Astrocyte (in vitro differentiated cells and primary cell): Measurements from ENCODE around the gene TNIP1. TPM values are rescaled to one million over a fixed set of nuclear protein-coding genes. Genes with fewer than 3 reads are reported as not detected.

Source experiments
- DNase-seq: peaks from one replicate; pipeline ENCODE4 v3.0.0-alpha.2; 2010; ENCODE audit warnings: low read depth
- FAIRE-seq: peaks from 2 replicates; lab custom pipeline; 2011; peaks lifted over from hg19 to GRCh38; lab: Jason Lieb, UNC
- H2AFZ ChIP-seq: 2 replicates; pipeline ENCODE4 v1.6.0; 2012; ENCODE audit warnings: low read depth, low read length, inconsistent platforms
- H3K27ac ChIP-seq: 2 replicates; pipeline ENCODE4 v1.5.1; 2011; ENCODE audit warnings: low read depth, low read length, inconsistent platforms
- H3K27me3 ChIP-seq: 2 replicates; pipeline ENCODE4 v1.6.0; 2011; ENCODE audit warnings: low read length, inconsistent platforms; ENCODE audit not compliant: insufficient read depth
- H3K36me3 ChIP-seq: 2 replicates; pipeline ENCODE4 v1.5.1; 2011; ENCODE audit warnings: low read length, inconsistent platforms; ENCODE audit not compliant: insufficient read depth
- H3K4me1 ChIP-seq: 2 replicates; pipeline ENCODE4 v1.5.1; 2011; ENCODE audit warnings: low read length, inconsistent platforms; ENCODE audit not compliant: insufficient read depth
- H3K4me2 ChIP-seq: 2 replicates; pipeline ENCODE4 v1.6.0; 2012; ENCODE audit warnings: low read length, inconsistent platforms
- H3K4me3 ChIP-seq: 2 replicates; pipeline ENCODE4 v1.5.1; 2011; ENCODE audit warnings: low read depth, mild to moderate bottlenecking, low read length, inconsistent platforms; ENCODE audit not compliant: insufficient read depth
- H3K79me2 ChIP-seq: 2 replicates; pipeline ENCODE4 v1.6.0; 2012; ENCODE audit warnings: mild to moderate bottlenecking, low read length, inconsistent platforms; ENCODE audit not compliant: insufficient read depth
- H3K9ac ChIP-seq: 2 replicates; pipeline ENCODE4 v1.6.0; 2012; ENCODE audit warnings: mild to moderate bottlenecking, low read length, inconsistent platforms
- H3K9me3 ChIP-seq: 2 replicates; pipeline ENCODE4 v1.5.1; 2012; ENCODE audit warnings: low read depth, mild to moderate bottlenecking, low read length, inconsistent platforms; ENCODE audit not compliant: insufficient read depth
- H4K20me1 ChIP-seq: 2 replicates; pipeline ENCODE4 v1.6.0; 2012; ENCODE audit warnings: low read length, inconsistent platforms; ENCODE audit not compliant: insufficient read depth
- H3K27ac Mint-ChIP-seq: one replicate; pipeline ENCODE4 v1.8.0; 2021; ENCODE audit warnings: mild to moderate bottlenecking, mixed read lengths; ENCODE audit not compliant: unreplicated experiment
- H3K27me3 Mint-ChIP-seq: one replicate; pipeline ENCODE4 v1.8.0; 2021; ENCODE audit warnings: low read depth, mixed read lengths; ENCODE audit not compliant: unreplicated experiment
- H3K36me3 Mint-ChIP-seq: one replicate; pipeline ENCODE4 v1.8.0; 2021; ENCODE audit warnings: low read depth, mixed read lengths; ENCODE audit not compliant: unreplicated experiment
- H3K4me1 Mint-ChIP-seq: one replicate; pipeline ENCODE4 v1.8.0; 2021; ENCODE audit warnings: low read depth, mixed read lengths; ENCODE audit not compliant: unreplicated experiment
- H3K4me3 Mint-ChIP-seq: one replicate; pipeline ENCODE4 v1.8.0; 2021; ENCODE audit warnings: mild to moderate bottlenecking, moderate library complexity, mixed read lengths; ENCODE audit not compliant: unreplicated experiment
- H3K9me3 Mint-ChIP-seq: one replicate; pipeline ENCODE4 v1.8.0; 2021; ENCODE audit warnings: mild to moderate bottlenecking, mixed read lengths; ENCODE audit not compliant: unreplicated experiment
- CTCF ChIP-seq: IDR thresholded peaks from 2 replicates; pipeline ENCODE4 v1.5.1; 2011; ENCODE audit warnings: low read depth, mild to moderate bottlenecking, inconsistent platforms, low read length, moderate library complexity; ENCODE audit not compliant: insufficient read depth
- EZH2 ChIP-seq: IDR thresholded peaks from 2 replicates; pipeline ENCODE4 v1.6.1; 2012; ENCODE audit warnings: mild to moderate bottlenecking, low read length, inconsistent platforms; ENCODE audit not compliant: insufficient read depth
- total RNA-seq: library from RNA; stranded (reverse); gene quantifications from 2 replicates; pipeline ENCODE4 v1.2.1, GENCODE V29; 2021

TNIP1 gene
- total RNA-seq, 1 donor from 2014 or later = 119 TPM

GRCh38 chr5:151029179-151030055 is 51.4 kb downstream of the TNIP1 start:
- Histone ChIP-seq H4K20me1 (peaks cover 8% of the 10 kb centered on the region), H3K4me3 (no peak overlapping the region), H3K9ac (no peak overlapping the region), H3K9me3 (no peaks in the 10 kb centered on the region), H3K27ac (no peak overlapping the region), H2AFZ (no peak overlapping the region), H3K4me2 (no peak overlapping the region), H3K36me3 (peaks cover 43% of the 10 kb centered on the region), H3K79me2 (no peaks in the 10 kb centered on the region), H3K27me3 (no peaks in the 10 kb centered on the region), H3K4me1 (no peaks in the 10 kb centered on the region)
- no peak for FAIRE-seq
- peaks cover 6% of the 10 kb centered on the region for H3K4me1 Mint-ChIP-seq
- H3K4me3 Mint-ChIP-seq = no peak overlapping the region
- peaks cover 49% of the 10 kb centered on the region for H3K36me3 Mint-ChIP-seq
- H3K27ac Mint-ChIP-seq = no peak overlapping the region
- no peak for DNase-seq
- no peak for TF ChIP-seq EZH2
- TF ChIP-seq CTCF = no peak
- H3K27me3 Mint-ChIP-seq = no peaks in the 10 kb centered on the region
- H3K9me3 Mint-ChIP-seq = no peaks in the 10 kb centered on the region

- Mint-ChIP-seq H3K9me3 (peaks cover 2% of the 10 kb centered on the region), H3K36me3 (peaks cover 42% of the 10 kb centered on the region), H3K27me3 (no peaks in the 10 kb centered on the region), H3K4me1 (peaks cover 7% of the 10 kb centered on the region), H3K27ac (no peak overlapping the region), H3K4me3 (no peak overlapping the region)
- no peak overlapping the region for H3K4me3 ChIP-seq
- H3K9me3 ChIP-seq = no peaks in the 10 kb centered on the region
- H3K27ac ChIP-seq = no peak overlapping the region
- no peak for TF ChIP-seq CTCF
- H2AFZ ChIP-seq = no peak overlapping the region
- peaks cover under 1% of the 10 kb centered on the region for H4K20me1 ChIP-seq
- no peak for FAIRE-seq
- peaks cover 36% of the 10 kb centered on the region for H3K36me3 ChIP-seq
- H3K9ac ChIP-seq = no peak overlapping the region
- DNase-seq = no peak
- H3K27me3 ChIP-seq = no peaks in the 10 kb centered on the region
- H3K79me2 ChIP-seq = no peaks in the 10 kb centered on the region
- H3K4me2 ChIP-seq = no peak overlapping the region
- H3K4me1 ChIP-seq = no peaks in the 10 kb centered on the region
Measured at GRCh38 chr5:151028717-151029116, 52.1 kb downstream of the TNIP1 start.

- Mint-ChIP-seq H3K4me1 (peaks cover 7% of the 10 kb centered on the region), H3K9me3 (peaks cover 2% of the 10 kb centered on the region), H3K36me3 (peaks cover 43% of the 10 kb centered on the region), H3K4me3 (no peak overlapping the region), H3K27me3 (no peaks in the 10 kb centered on the region), H3K27ac (no peak overlapping the region)
- Histone ChIP-seq H3K27ac (no peak overlapping the region), H3K4me1 (no peaks in the 10 kb centered on the region), H4K20me1 (no peaks in the 10 kb centered on the region), H3K27me3 (no peaks in the 10 kb centered on the region), H3K4me2 (no peak overlapping the region), H3K79me2 (no peaks in the 10 kb centered on the region), H3K9ac (no peak overlapping the region), H2AFZ (no peak overlapping the region), H3K36me3 (peaks cover 36% of the 10 kb centered on the region), H3K4me3 (no peak overlapping the region), H3K9me3 (no peaks in the 10 kb centered on the region)
- TF ChIP-seq CTCF (no peak), EZH2 (no peak)
- no peak for DNase-seq
- no peak for FAIRE-seq
Measured at GRCh38 chr5:151027961-151028479, 52.8 kb downstream of the TNIP1 start.
